ENCODE results near the gene ANKFY1.

DNA sequence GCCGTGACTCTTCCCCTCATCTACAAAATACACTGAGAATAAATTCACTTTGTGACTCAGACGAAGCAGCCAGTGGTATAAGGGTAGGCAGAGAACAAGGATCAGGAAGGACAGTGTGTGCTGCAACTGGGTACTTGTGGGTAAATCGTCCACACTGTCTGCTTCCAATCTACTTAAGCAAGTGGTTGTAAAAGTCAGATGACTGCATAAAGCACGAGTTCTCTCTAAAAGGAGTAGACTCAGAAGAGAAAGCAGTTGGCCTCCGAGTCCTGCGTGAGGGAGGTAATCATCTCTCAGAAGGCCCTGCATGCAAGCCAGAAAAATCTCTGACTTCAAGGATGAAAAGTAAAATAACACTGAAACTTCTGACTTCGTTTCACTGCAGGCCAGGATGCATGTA lies 43.1 kb downstream of the ANKFY1 start:
- TF ChIP-seq, protein P1, sequence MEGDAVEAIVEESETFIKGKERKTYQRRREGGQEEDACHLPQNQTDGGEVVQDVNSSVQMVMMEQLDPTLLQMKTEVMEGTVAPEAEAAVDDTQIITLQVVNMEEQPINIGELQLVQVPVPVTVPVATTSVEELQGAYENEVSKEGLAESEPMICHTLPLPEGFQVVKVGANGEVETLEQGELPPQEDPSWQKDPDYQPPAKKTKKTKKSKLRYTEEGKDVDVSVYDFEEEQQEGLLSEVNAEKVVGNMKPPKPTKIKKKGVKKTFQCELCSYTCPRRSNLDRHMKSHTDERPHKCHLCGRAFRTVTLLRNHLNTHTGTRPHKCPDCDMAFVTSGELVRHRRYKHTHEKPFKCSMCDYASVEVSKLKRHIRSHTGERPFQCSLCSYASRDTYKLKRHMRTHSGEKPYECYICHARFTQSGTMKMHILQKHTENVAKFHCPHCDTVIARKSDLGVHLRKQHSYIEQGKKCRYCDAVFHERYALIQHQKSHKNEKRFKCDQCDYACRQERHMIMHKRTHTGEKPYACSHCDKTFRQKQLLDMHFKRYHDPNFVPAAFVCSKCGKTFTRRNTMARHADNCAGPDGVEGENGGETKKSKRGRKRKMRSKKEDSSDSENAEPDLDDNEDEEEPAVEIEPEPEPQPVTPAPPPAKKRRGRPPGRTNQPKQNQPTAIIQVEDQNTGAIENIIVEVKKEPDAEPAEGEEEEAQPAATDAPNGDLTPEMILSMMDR (IDR thresholded peaks at IDR 0.05), result no peak
- no peak for TF ChIP-seq POLR2A (IDR thresholded peaks at IDR 0.05)
